ENCODE data around the gene RPS6KC1.

- TF ChIP-seq, protein P1, sequence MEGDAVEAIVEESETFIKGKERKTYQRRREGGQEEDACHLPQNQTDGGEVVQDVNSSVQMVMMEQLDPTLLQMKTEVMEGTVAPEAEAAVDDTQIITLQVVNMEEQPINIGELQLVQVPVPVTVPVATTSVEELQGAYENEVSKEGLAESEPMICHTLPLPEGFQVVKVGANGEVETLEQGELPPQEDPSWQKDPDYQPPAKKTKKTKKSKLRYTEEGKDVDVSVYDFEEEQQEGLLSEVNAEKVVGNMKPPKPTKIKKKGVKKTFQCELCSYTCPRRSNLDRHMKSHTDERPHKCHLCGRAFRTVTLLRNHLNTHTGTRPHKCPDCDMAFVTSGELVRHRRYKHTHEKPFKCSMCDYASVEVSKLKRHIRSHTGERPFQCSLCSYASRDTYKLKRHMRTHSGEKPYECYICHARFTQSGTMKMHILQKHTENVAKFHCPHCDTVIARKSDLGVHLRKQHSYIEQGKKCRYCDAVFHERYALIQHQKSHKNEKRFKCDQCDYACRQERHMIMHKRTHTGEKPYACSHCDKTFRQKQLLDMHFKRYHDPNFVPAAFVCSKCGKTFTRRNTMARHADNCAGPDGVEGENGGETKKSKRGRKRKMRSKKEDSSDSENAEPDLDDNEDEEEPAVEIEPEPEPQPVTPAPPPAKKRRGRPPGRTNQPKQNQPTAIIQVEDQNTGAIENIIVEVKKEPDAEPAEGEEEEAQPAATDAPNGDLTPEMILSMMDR (IDR thresholded peaks at IDR 0.05), result no peak
- no peak for TF ChIP-seq POLR2A (IDR thresholded peaks at IDR 0.05)
Measured at GRCh38 chr1:213050745-213051126, 305 bp upstream of the RPS6KC1 start.
